Measurements from ENCODE around the gene AKR1C8.

GRCh38 chr10:5147255-5147980 is 37.5 kb downstream of the AKR1C8 start:
- TF ChIP-seq CTCF (IDR thresholded peaks at IDR 0.05), result peak in 1 of 6 experiments; percentile 5
- no peak for TF ChIP-seq POLR2A (IDR thresholded peaks at IDR 0.05)

Measured in Peyer's patch (tissue), 4 donors.